Inflammatory macrophage treated with lipopolysaccharide for 4 hours (primary cell): ENCODE results near the gene CLSTN2.

Experiments used
- DNase-seq: peaks from one replicate; pipeline ENCODE4 v3.0.0-alpha.2; 2020

The CLSTN2 gene

GRCh38 chr3:140055092-140055791, 120.3 kb downstream of the CLSTN2 start:
- no peak for DNase-seq

GRCh38 chr3:140056047-140056446, 121.1 kb downstream of the CLSTN2 start:
- no peak for DNase-seq

- no peak for DNase-seq
Measured at GRCh38 chr3:140061211-140061610, 126.2 kb downstream of the CLSTN2 start.

GRCh38 chr3:140062461-140062860, 127.5 kb downstream of the CLSTN2 start:
- DNase-seq, result no peak

DNA sequence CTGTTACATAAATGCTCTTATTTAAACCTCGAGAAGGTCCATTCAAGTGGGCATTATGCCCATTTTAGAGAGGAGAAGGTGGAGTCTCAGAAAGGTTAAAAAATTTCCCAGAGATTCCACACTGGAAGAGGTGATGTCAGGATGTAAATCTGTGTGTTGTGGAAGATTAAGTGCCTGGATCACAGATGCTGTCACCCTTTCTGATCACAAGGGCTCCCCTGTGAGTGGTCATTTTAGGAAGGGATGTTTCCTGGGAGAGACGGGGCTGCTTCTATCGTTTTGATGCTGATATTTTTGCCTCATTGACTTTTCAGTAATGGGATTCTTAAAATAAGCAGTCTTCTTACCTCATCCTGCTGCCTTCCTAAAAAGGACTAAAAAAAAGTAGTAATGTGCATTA, 132.5 kb downstream of the CLSTN2 start:
- DNase-seq, result no peak

DNA sequence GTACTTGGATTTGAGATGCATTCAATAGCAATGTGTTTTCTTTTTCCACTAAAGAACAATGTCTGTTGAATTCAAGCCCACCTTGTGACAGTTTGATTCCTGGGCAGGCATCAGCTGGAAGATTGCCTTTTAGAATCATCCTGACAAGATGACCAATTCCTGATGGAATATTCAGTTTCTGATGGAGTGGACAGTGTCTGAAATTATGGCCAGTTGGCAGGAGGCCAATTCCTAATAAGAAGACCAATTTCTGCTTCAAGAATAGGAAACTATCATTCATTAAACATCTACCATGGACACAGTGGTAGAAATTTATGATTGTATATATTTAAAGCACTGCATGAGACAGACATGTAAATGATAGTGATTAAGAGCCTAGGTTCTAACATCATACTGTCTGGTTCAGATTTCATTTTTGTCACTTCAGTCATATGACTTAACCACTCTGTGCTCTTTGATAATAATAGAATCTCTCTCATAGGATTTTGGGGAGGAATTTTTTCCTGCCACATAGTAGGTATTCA, 133.6 kb downstream of the CLSTN2 start:
- DNase-seq, result no peak

- no peak for DNase-seq
Measured at GRCh38 chr3:140073278-140074045, 138.5 kb downstream of the CLSTN2 start.

GRCh38 chr3:140076552-140076951, 141.6 kb downstream of the CLSTN2 start:
- no peak for DNase-seq

DNA sequence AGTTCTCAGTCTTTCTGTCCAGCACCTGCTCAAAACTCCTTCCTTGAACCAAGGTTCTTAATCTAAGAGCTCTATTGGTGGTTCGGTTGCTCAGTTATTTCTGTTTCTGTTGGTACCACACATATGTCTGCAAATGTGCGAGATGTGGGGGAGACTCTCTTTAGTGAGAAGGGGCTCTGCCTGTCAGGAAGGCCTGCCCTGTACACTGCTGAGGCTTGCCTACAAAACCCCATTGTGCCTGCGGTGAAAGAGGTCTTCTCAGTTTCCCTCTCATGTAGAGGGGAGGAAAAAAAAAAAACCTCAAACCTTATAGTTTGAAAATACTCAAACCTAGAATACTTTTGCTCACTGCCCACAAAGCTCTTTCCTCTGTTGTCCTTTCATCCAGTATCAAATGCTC, 142.4 kb downstream of the CLSTN2 start:
- DNase-seq, result no peak

- no peak for DNase-seq
Measured at GRCh38 chr3:140078343-140078742, 143.4 kb downstream of the CLSTN2 start.

DNA sequence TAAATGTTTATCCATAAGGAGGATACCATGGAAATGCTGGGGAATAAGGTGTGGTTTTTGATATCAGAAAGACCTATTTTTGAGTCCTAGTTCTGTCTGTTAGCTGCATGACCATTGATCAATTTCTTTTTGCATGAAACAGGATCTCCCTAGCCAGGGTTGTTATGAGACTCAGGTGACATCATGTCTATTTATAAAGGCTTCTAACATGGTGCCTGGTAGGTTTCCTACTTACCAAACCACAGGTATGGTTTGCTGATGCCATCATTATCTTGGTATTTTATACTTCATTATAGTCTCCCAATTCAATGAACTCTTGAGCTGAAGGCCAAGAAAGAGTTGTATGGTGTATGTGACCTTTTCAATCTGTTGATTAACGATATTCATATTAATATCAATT, 144.0 kb downstream of the CLSTN2 start:
- DNase-seq, result no peak

- no peak for DNase-seq
Measured at GRCh38 chr3:140081887-140082286, 146.9 kb downstream of the CLSTN2 start.

DNA sequence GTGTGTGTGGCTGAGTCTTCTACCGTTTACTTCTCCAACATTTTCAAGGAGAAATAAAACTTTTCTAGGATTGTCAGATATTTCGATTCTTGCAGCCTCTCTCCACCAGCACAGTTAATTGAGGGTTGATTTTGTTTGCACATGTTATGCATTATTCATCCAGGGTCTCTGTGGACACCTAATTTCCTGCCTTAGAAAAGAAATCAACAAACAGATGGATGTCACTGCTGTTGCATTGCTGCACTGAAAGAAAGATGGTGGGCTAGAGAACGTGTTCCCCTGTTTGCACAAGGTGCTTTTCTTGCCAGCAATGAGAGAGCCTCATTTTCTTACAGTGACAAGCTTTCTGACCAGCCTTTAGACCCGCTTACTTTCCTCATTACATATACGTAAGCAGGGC, 150.0 kb downstream of the CLSTN2 start:
- no peak for DNase-seq

- DNase-seq, result no peak
Measured at GRCh38 chr3:140086642-140087041, 151.7 kb downstream of the CLSTN2 start.

- no peak for DNase-seq
Measured at GRCh38 chr3:140088058-140088457, 153.1 kb downstream of the CLSTN2 start.

GRCh38 chr3:140088513-140088912, 153.5 kb downstream of the CLSTN2 start:
- no peak for DNase-seq

DNA sequence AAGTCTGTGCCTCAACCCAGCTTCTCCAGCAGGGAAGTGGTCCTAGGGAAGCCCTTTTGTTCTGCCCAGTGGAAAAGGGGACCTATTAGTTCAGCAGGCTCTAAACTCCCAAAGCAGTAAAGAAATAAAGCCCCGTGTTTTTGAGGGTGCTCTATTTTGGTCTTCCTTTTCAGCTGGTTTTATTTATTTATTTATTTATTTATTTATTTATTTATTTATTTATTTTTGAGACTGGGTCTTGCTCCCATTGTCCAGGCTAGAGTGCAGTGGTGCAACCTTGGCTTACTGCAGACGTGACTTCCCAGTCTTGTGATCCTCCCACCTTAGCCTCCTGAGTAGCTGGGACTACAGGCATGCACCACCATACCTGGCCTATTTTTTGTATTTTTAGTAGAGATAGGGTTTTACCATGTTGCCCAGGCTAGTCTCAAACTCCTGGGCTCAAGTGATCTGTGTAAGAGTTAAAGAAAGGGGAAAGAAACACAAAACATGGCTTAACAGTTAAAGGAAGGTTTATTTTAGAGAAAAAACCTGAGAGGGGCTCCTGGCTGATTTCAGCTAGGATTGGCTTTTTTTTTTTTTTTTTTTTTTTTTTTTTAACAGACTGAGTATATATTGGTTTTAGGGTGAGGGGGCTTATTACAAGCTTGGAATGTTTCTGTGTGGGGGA, 154.6 kb downstream of the CLSTN2 start:
- DNase-seq, result no peak

- DNase-seq, result no peak
Measured at GRCh38 chr3:140091143-140091542, 156.2 kb downstream of the CLSTN2 start.

GRCh38 chr3:140092848-140093536, 158.0 kb downstream of the CLSTN2 start:
- no peak for DNase-seq

- no peak for DNase-seq
Measured at GRCh38 chr3:140093742-140094141, 158.8 kb downstream of the CLSTN2 start.

GRCh38 chr3:140094487-140094886, 159.5 kb downstream of the CLSTN2 start:
- DNase-seq, result no peak

DNA sequence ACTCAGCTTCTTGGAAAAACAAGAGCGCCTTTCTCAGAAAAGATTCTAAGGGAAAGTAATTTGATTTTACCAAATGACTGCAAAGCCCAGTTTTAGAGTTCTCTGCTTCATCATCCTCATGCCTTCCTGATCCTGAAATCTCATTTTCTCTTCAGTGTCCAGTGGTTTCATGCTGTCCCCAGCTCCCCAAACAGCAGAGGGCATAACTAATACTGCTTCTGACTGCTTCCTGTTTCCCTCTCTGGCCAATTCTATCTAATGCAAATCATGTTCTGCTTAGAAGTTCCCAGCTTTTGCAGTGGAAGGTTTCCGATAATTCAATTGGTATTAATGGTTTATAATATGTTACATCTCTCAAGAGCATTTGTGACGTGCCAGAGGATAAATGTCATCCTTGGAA, 161.1 kb downstream of the CLSTN2 start:
- DNase-seq, result no peak
